H54 (cell line): ENCODE measurements around the gene CAMKV.

ENCODE experiments used
- DNase-seq: peaks from one replicate; pipeline ENCODE4 v3.0.0; 2011; ENCODE audit warnings: low spot score, mixed read lengths; ENCODE audit not compliant: insufficient read length
- FAIRE-seq: peaks from 3 replicates; lab custom pipeline; 2011; peaks lifted over from hg19 to GRCh38; lab: Jason Lieb, UNC
- POLR2A ChIP-seq: IDR thresholded peaks from 2 replicates; pipeline ENCODE4 v1.6.1; 2011; ENCODE audit warnings: low read depth, mild to moderate bottlenecking, low read length

Gene CAMKV

DNA sequence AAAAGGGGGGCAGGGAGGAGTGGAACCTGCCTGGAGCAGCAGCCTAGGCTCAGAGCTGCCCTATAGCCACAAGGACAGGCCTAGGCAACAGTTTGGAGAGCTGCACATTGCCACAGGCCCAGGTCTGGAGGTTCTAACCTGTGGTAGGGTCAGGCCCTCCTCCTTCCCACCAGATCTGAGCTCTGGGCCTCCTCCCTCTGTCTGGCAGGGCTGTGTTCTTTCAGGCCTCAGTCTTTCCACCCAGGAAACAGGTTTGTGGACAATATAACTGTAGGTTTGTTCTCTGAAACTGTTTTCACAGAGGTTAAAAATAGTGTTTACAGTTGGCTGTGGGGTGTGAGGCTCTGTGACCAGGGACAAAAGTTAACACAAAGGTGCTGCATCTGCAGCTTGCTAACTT is 9.0 kb upstream of the CAMKV start:
- TF ChIP-seq POLR2A: no peak
- DNase-seq (no peak), FAIRE-seq (no peak)

DNA sequence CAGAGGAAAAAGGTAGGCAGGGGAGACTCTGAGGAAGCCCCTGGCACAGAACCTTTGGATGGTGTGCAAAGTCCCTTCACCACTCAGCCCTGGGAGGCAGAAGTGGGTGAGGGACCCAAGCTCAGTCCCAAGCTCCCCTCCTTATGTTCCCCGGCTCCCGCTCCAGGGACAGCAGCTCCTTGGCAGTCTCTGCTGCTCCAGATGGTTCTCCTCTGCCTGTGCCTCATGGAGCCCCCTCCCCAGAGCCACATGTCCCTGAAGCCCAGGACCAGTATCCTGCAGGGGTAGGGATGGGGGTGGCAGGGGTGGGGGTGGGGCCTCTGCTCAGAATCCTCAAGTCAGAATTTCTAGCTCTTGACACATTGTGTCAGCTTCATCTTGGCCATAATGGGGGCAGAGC is 8.0 kb upstream of the CAMKV start:
- no peak for TF ChIP-seq POLR2A
- FAIRE-seq (no peak), DNase-seq (no peak)

DNA sequence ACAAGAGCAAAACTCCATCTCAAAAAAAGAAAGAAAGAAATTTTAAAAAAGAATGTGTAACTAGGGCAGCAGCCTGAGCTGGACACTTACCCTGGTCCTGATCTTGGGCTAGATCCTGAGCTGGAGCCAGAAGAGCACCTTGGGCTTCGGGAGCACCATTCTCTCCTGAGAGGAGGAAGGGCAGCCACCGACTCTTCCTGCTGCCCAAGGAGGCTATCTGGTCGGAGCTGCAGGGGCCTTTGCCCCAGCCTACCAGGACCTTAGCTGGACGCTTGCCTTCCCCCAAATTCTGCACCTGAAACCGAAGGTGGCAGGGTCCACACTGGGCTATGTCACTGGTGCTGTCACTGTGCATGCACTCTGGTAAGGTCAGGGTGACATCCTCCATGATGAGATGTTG is 6.9 kb upstream of the CAMKV start:
- no peak for DNase-seq
- FAIRE-seq: no peak
- no peak for TF ChIP-seq POLR2A

DNA sequence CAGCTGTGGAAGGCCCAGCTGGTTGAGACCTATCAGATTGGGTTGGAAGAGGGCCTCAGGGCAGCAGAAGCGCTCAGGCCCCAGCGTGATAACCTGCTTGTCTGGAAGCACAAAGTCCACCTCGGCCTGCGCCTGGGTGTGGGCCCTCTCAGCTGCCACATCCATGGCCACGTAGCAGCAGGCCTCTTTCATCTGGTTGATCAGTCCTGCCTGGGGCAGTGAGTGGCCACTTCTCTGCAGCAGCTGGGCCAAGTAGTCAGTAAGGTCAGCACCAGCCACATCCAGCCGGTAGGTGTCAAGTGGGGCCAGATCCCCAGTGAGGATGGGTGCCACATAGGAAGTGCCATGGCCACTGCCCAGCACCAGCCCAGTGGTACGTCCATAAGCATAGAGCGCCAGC is 3.9 kb upstream of the CAMKV start:
- no peak for TF ChIP-seq POLR2A
- DNase-seq (no peak), FAIRE-seq (no peak)

DNA sequence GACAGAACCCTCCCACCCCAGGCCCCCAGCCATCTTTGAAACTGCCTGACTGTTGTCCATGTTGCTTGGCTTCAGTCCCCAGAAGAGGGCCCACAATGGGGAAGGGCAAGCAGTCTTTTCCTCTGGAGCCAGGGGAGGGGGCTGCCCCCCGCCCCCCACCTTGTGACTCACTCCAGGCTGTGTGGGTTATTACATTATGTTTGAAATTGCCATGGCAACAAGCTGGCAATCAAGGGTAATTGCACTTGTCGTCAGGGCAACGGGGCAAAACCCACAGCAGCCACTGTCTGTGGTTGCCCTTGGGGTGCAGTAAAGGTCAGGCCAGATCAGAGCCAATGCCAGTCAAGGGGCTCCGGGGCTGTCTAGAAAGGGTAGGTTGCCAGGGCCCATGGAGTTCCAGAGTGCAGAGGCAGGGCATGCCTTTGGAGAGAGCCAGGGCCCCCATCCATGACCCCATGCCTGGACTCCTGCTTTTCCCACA is 3.1 kb upstream of the CAMKV start:
- no peak for FAIRE-seq
- TF ChIP-seq POLR2A: no peak
- DNase-seq: no peak

DNA sequence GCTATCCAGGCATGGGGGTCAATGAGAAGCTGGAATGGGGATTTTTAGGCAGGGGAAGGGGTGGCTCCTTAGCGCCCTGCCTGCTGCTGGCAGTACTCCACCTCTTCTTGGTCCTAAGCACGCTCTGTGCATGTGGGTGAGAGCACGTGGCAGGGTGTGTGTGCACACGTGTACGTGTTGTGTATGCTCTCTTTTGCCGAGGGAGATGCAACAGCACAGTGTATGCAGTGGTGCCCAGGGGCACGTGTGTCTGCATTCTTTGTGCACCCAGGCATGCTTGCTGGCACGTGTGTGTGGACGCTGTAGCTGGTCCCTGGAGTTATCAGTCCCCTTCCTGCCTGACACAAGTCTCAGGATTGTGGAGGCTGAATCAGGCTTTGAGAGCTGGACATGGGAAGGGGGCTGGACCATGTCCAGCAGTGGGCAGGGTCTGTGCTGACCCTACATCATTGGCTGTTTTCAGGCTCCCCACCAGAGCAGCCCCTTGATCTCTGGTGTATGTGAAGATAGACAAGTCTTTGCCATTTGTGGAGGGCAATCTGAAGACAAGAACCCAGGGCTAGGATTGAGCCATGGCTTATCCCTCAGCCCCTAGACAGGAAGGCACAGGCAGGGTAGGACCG is 1.9 kb upstream of the CAMKV start:
- no peak for FAIRE-seq
- DNase-seq: no peak

DNA sequence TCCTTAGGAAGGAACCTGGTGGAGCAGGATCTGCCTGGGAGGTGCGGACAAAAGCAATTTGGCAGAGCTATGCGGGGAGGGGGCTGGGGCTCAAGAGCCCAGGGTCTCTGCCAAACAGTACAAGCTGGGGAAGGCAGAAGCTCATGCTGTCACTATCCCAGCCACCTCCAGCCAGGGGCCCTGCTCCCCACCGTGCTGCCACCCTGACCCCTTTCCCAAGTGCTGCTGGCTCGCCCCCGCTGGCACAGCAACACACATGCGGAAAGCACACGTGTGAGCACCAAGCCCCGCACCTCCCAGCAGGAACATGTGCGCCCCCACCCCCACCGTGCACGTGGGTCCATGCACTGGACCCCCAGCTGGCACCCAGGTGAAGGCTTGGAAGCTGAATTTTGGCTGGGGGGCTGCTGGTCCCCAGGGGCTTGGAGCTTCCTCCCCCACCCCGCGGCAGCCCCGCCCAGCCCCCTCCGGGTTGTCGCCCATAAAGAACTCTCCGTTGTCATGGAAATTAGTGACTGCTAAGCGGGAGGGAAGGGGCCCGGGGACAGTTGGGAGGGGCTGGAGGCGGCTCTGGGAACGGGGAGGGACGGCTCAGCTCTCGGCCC is 742 bp downstream of the CAMKV start:
- FAIRE-seq: no peak
- TF ChIP-seq POLR2A: no peak
- no peak for DNase-seq

More for the DNA sequence above, 1.9 kb upstream of the CAMKV start:
- TF ChIP-seq POLR2A: no peak

DNA sequence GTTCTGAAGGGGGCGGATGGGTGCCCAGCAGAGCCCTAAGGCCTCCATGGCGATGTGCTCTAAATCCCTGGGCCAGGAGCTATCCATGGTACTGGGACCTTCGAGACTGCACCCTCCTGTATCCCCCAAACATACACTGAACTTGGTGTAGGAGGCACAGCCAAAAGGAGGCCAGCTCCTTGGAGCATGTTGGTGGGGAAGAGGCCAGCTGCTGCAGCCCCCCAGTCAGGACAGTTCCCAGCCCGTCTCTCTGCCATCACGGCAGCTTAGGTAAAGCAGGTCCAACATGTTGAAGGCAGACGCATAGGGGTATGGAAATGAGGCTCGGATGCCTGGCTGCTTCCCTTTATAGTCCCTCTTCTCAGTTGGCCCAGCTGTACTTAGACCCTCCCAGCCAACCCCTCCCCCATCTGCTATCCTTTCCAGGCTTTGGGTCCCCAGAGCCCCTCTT is 1.8 kb downstream of the CAMKV start:
- no peak for TF ChIP-seq POLR2A
- peak; percentile 61 for DNase-seq
- no peak for FAIRE-seq

DNA sequence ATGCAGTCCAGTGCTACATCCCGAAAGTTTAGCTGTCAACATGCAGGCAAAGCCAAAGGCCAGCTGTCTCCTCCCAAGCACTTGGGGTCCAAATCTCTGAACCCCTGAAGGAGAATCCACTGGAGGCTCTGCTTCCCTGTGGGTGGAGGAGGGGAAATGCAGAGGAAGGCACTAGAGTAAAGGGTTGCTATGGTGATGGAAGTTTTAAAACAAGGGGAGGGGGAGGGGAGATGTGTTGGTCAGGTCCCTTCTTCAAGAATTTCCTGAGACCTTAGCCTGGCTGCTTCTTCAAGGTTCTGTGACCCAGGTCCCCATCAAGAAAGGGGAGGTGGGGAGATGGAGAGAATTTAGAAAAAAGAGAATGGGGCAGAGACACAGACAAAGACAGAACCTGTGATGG is 2.3 kb downstream of the CAMKV start:
- DNase-seq (no peak), FAIRE-seq (no peak)
- TF ChIP-seq POLR2A: no peak

DNA sequence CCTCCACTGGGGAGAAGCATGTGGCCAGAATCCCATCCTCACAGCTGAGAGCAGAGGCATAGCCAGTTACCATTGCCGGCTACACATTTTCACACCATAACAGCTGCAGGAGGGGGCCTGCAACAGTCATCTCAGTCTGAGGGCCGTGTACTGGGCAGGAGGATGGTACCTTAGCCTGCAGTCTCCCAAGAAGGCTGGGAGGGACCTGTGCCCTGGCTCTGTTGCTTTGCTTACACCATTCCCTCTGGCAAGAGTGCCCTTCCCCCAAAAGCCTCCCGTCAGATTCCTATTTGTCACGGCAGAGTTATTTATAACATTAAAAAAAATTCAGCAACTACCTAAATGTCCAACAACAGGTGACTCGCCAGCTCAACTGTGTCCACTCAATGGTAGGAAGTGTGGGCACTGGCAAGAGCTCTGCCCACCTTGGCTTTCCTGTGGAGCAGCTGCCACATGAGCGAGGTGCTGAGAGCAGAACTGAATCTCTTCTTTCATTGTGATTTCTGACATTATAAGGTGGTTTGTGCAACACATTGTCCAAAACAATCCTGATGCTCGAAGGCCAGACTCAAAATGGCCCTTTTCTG is 4.4 kb downstream of the CAMKV start:
- FAIRE-seq (no peak), DNase-seq (no peak)
- TF ChIP-seq POLR2A: no peak

DNA sequence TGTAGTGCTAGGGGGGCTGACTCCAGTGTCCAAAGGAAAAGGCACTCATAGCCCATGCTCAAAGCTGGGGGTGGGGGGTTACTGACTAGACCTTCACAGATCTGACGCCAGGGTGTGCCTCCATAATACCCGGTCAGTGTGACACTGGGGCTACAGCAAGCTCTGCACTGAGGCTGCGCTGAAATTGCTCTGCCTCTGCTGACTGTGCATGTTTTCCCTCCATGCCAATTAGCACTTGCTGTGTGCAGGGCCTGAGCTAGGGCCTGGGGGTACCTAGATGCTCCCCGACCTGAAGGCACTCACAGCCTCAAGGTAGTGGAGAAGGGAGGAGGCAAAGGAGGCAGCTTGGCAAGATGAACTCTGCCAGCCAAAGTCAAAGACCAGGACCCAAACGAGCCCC is 5.2 kb downstream of the CAMKV start:
- no peak for TF ChIP-seq POLR2A
- FAIRE-seq (no peak), DNase-seq (no peak)

DNA sequence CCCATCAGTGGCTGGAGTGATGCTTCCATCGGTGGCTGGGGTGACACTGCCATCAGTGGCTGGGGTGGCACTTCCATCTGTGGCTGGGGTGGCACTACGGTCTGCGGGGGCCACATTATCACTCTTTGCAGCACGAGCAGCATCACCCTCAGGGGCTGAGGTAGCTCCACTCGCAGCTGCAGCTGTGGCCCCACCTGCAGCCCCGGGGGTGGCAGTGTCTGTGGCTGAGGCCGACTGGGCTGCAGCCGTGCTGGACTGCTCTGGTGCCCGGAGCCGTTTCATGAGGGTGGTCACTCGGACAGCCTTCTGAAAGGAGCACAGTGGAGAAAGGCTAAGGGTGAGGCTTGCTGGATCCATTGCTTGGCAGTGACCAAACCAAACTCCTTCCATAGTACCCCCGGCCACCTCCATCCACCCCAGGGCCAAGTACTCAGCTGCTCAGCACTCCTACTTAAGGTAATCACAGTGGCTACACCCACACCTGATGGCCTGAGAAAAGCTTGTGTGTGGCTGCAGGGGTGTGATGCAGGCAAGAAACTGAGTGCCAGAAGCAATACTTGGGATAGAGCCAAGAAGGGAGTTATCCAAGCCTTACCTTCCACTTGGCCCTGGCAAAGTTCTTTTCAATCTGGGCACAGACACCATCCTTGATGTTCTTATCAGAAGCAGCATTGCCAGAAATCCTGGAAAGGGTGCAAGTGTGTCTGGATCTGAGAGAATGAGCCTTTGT is 10.0 kb downstream of the CAMKV start:
- FAIRE-seq: no peak
- no peak for TF ChIP-seq POLR2A

DNA sequence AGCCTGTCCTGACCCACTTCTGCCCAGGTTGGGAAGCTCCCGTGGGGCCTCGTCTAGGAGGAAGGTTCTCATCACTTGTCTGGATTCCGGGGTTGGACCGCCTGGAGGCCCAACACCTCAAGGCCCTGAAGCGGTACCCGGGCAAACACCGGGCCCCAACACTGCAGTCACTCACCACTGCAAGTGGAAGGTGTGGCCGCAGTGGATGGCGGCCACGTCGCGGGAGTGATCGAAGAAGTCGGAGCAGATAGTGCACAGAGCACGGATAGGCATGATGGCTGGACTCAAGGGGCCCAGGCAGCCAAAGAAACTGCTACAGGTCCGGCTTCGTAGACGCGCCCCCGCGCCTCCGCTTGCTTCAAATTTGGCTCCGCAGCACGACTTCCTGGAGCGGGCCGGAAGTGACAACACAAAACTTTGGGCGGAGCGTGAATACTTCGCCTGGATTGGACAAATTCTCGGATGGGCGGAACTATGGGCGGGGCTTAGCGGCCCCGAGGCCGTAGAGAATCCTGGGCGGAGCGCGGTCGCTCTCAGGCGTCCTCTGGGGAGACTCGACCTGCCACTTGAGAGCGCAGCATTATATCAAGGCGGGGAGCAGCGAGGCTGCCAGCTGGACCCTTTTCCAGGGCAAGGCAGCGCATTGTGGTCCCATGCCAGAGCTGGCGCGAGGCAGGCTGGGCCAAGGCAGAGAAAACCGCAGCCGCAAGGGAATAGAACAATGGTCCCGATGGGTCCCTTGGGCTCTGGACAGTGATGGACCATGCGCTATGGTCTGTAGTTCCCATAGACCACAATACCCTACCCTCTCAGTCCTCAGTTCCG is 13.3 kb downstream of the CAMKV start, which contains the start of gene TRAIP:
Gene TRAIP, minus strand, starts transcription at position 384 of the 825 bp plus-strand sequence. Its CDS starts 111 bp downstream, at position 273.
- FAIRE-seq (peak; percentile 58), DNase-seq (peak; percentile 97)
- TF ChIP-seq POLR2A: peak; percentile 56; the same call in 1 of the 2 replicates

More for the DNA sequence above, 10.0 kb downstream of the CAMKV start:
- no peak for DNase-seq

DNA sequence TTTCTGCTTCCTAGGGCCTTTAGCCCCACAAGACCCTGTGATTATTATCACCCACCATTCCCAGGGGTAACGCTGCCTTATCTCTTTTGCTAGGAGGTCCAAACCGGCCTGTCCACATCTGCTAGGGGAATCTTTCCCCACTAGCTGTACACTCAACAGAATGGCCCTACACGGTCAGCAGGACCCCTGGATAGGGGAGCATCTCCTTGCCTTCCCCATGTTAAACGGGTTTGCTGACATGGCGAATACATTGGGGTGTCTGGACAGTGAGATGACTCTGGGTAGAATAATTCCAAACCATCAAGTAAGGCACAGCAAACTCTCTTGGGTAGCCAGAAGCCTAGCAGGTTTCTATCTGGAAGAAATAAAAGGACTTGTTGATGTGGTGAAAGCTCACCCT is 14.0 kb downstream of the CAMKV start:
- no peak for TF ChIP-seq POLR2A
- DNase-seq (no peak), FAIRE-seq (no peak)
